ENCODE data around the gene REXO1.

Gene REXO1

GRCh38 chr19:1816530-1817298, 31.6 kb downstream of the REXO1 start:
- no peak overlapping the region for H3K9ac ChIP-seq (ENCODE audit: low read length)
- H3K27ac ChIP-seq (ENCODE audit: low read depth, low read length) = no peak overlapping the region
- H3K4me1 ChIP-seq (ENCODE audit: control insufficient read depth, insufficient read depth, low read length) = peaks cover 7% of the 10 kb centered on the region
- H3K4me3 ChIP-seq (ENCODE audit: low read length) = no peak overlapping the region
- no peaks in the 10 kb centered on the region for H3K27me3 ChIP-seq (ENCODE audit: control insufficient read depth, insufficient read depth, low read length)
- peaks cover 19% of the 10 kb centered on the region for H3K36me3 ChIP-seq (ENCODE audit: control insufficient read depth, insufficient read depth, low read length)

- H3K4me3 ChIP-seq (ENCODE audit: low read length) = no peak overlapping the region
- H3K36me3 ChIP-seq (ENCODE audit: control insufficient read depth, insufficient read depth, low read length) = peaks cover 16% of the 10 kb centered on the region
- H3K27ac ChIP-seq (ENCODE audit: low read depth, low read length) = no peak overlapping the region
- H3K4me1 ChIP-seq (ENCODE audit: control insufficient read depth, insufficient read depth, low read length) = peaks cover 7% of the 10 kb centered on the region
- no peak overlapping the region for H3K9ac ChIP-seq (ENCODE audit: low read length)
- no peaks in the 10 kb centered on the region for H3K27me3 ChIP-seq (ENCODE audit: control insufficient read depth, insufficient read depth, low read length)
These were observed 32.4 kb downstream of the REXO1 start for GRCh38 chr19:1815605-1816529.

GRCh38 chr19:1814833-1815604, 33.3 kb downstream of the REXO1 start:
- peaks cover 12% of the 10 kb centered on the region for H3K36me3 ChIP-seq (ENCODE audit: control insufficient read depth, insufficient read depth, low read length)
- H3K4me3 ChIP-seq (ENCODE audit: low read length) = no peak overlapping the region
- H3K27me3 ChIP-seq (ENCODE audit: control insufficient read depth, insufficient read depth, low read length) = no peaks in the 10 kb centered on the region
- peaks cover 7% of the 10 kb centered on the region for H3K4me1 ChIP-seq (ENCODE audit: control insufficient read depth, insufficient read depth, low read length)
- no peak overlapping the region for H3K9ac ChIP-seq (ENCODE audit: low read length)
- H3K27ac ChIP-seq (ENCODE audit: low read depth, low read length) = no peak overlapping the region

GRCh38 chr19:1814391-1814790, 33.9 kb downstream of the REXO1 start:
- Histone ChIP-seq H3K4me1 (ENCODE audit: control insufficient read depth, insufficient read depth, low read length) (peaks cover 7% of the 10 kb centered on the region), H3K36me3 (ENCODE audit: control insufficient read depth, insufficient read depth, low read length) (peaks cover 12% of the 10 kb centered on the region), H3K4me3 (ENCODE audit: low read length) (no peak overlapping the region), H3K27ac (ENCODE audit: low read depth, low read length) (no peak overlapping the region), H3K27me3 (ENCODE audit: control insufficient read depth, insufficient read depth, low read length) (no peaks in the 10 kb centered on the region), H3K9ac (ENCODE audit: low read length) (no peak overlapping the region)

- peak overlapping the region; percentile 63 for H3K4me3 ChIP-seq (ENCODE audit: low read length)
These were observed 34.8 kb downstream of the REXO1 start for GRCh38 chr19:1813192-1814182.

GRCh38 chr19:1812426-1813191, 35.7 kb downstream of the REXO1 start:
- H3K4me1 ChIP-seq (ENCODE audit: control insufficient read depth, insufficient read depth, low read length) = peaks cover 7% of the 10 kb centered on the region
- peak overlapping the region; percentile 57 for H3K27ac ChIP-seq (ENCODE audit: low read depth, low read length)
- peak overlapping the region; percentile 63 for H3K4me3 ChIP-seq (ENCODE audit: low read length)
- no peaks in the 10 kb centered on the region for H3K27me3 ChIP-seq (ENCODE audit: control insufficient read depth, insufficient read depth, low read length)
- H3K36me3 ChIP-seq (ENCODE audit: control insufficient read depth, insufficient read depth, low read length) = peaks cover 6% of the 10 kb centered on the region
- H3K9ac ChIP-seq (ENCODE audit: low read length) = peak overlapping the region; percentile 25

More at GRCh38 chr19:1813192-1814182, 34.8 kb downstream of the REXO1 start:
- Histone ChIP-seq H3K27ac (ENCODE audit: low read depth, low read length) (no peak overlapping the region), H3K4me1 (ENCODE audit: control insufficient read depth, insufficient read depth, low read length) (peaks cover 7% of the 10 kb centered on the region), H3K9ac (ENCODE audit: low read length) (no peak overlapping the region), H3K27me3 (ENCODE audit: control insufficient read depth, insufficient read depth, low read length) (no peaks in the 10 kb centered on the region), H3K36me3 (ENCODE audit: control insufficient read depth, insufficient read depth, low read length) (peaks cover 12% of the 10 kb centered on the region)

- Histone ChIP-seq H3K9ac (ENCODE audit: low read length) (peak within 1 kb of the TSS; percentile 25), H3K27me3 (ENCODE audit: control insufficient read depth, insufficient read depth, low read length) (no peaks in the 10 kb centered on the region), H3K36me3 (ENCODE audit: control insufficient read depth, insufficient read depth, low read length) (peaks cover 5% of the 10 kb centered on the region), H3K27ac (ENCODE audit: low read depth, low read length) (peak within 1 kb of the TSS; percentile 57), H3K4me1 (ENCODE audit: control insufficient read depth, insufficient read depth, low read length) (peaks cover 7% of the 10 kb centered on the region), H3K4me3 (ENCODE audit: low read length) (peak within 1 kb of the TSS; percentile 63)
These were observed 36.3 kb downstream of the REXO1 start, which contains the start of gene ATP8B3 for GRCh38 chr19:1811942-1812425. TSS of gene ATP8B3 (minus strand) at chr19:1812276. CDS start at chr19:1811736, 540 bp downstream.

GRCh38 chr19:1811472-1811894, 36.8 kb downstream of the REXO1 start:
- H3K4me3 ChIP-seq (ENCODE audit: low read length) = peak overlapping the region; percentile 6
- H3K36me3 ChIP-seq (ENCODE audit: control insufficient read depth, insufficient read depth, low read length) = peaks cover 5% of the 10 kb centered on the region
- H3K4me1 ChIP-seq (ENCODE audit: control insufficient read depth, insufficient read depth, low read length) = peaks cover 7% of the 10 kb centered on the region
- no peak overlapping the region for H3K9ac ChIP-seq (ENCODE audit: low read length)
- H3K27ac ChIP-seq (ENCODE audit: low read depth, low read length) = peak overlapping the region; percentile 45
- no peaks in the 10 kb centered on the region for H3K27me3 ChIP-seq (ENCODE audit: control insufficient read depth, insufficient read depth, low read length)

GRCh38 chr19:1810439-1811160, 37.7 kb downstream of the REXO1 start:
- no peaks in the 10 kb centered on the region for H3K27me3 ChIP-seq (ENCODE audit: control insufficient read depth, insufficient read depth, low read length)
- no peak overlapping the region for H3K9ac ChIP-seq (ENCODE audit: low read length)
- H3K36me3 ChIP-seq (ENCODE audit: control insufficient read depth, insufficient read depth, low read length) = no peaks in the 10 kb centered on the region
- H3K4me3 ChIP-seq (ENCODE audit: low read length) = no peak overlapping the region
- peaks cover 7% of the 10 kb centered on the region for H3K4me1 ChIP-seq (ENCODE audit: control insufficient read depth, insufficient read depth, low read length)
- no peak overlapping the region for H3K27ac ChIP-seq (ENCODE audit: low read depth, low read length)

- no peaks in the 10 kb centered on the region for H3K36me3 ChIP-seq (ENCODE audit: control insufficient read depth, insufficient read depth, low read length)
- H3K27ac ChIP-seq (ENCODE audit: low read depth, low read length) = no peak overlapping the region
- H3K4me3 ChIP-seq (ENCODE audit: low read length) = no peak overlapping the region
- H3K9ac ChIP-seq (ENCODE audit: low read length) = no peak overlapping the region
- H3K27me3 ChIP-seq (ENCODE audit: control insufficient read depth, insufficient read depth, low read length) = no peaks in the 10 kb centered on the region
- H3K4me1 ChIP-seq (ENCODE audit: control insufficient read depth, insufficient read depth, low read length) = peaks cover 7% of the 10 kb centered on the region
These were observed 38.6 kb downstream of the REXO1 start for GRCh38 chr19:1809678-1810077.

All from rectal smooth muscle tissue (tissue), 1 donor.